Fibroblast of mammary gland (primary cell): ENCODE data around the gene JHY.

Experiments
- DNase-seq: peaks from one replicate; pipeline ENCODE4 v3.0.0-alpha.2; 2010; ENCODE audit warnings: low read depth
- H3K4me3 ChIP-seq: 2 replicates; pipeline ENCODE4 v1.5.1; 2011; ENCODE audit warnings: low read depth, mild to moderate bottlenecking, low read length, moderate library complexity; ENCODE audit not compliant: control insufficient read depth
- CTCF ChIP-seq: conservative IDR thresholded peaks from 2 replicates; pipeline ENCODE4 v1.5.1; 2011; ENCODE audit warnings: low read depth, low read length, inconsistent platforms; ENCODE audit not compliant: control insufficient read depth, insufficient read depth

JHY gene

GRCh38 chr11:122902951-122903350 is 20.4 kb downstream of the JHY start:
- no peak for TF ChIP-seq CTCF
- no peak overlapping the region for H3K4me3 ChIP-seq
- peak; percentile 3 for DNase-seq

GRCh38 chr11:122910775-122911174 is 28.2 kb downstream of the JHY start:
- DNase-seq = peak; percentile 55
- peak; percentile 42 for TF ChIP-seq CTCF
- no peak overlapping the region for H3K4me3 ChIP-seq

- TF ChIP-seq CTCF = no peak
- peak; percentile 47 for DNase-seq
- no peak overlapping the region for H3K4me3 ChIP-seq
Measured at GRCh38 chr11:122917311-122917710, 34.8 kb downstream of the JHY start.

- H3K4me3 ChIP-seq = no peak overlapping the region
- DNase-seq = no peak
- TF ChIP-seq CTCF = no peak
Measured at GRCh38 chr11:122918734-122919133, 36.2 kb downstream of the JHY start.

GRCh38 chr11:122920579-122920978 is 38.0 kb downstream of the JHY start:
- H3K4me3 ChIP-seq = no peak overlapping the region
- DNase-seq = no peak
- no peak for TF ChIP-seq CTCF

- no peak for DNase-seq
- H3K4me3 ChIP-seq = no peak overlapping the region
- TF ChIP-seq CTCF = no peak
Measured at GRCh38 chr11:122922893-122923292, 40.3 kb downstream of the JHY start.

- no peak for TF ChIP-seq CTCF
- DNase-seq = peak; percentile 5
- no peak overlapping the region for H3K4me3 ChIP-seq
Measured at GRCh38 chr11:122923302-122923701, 40.7 kb downstream of the JHY start.
